Spleen (tissue), 7 donors: ENCODE measurements around the gene IL20.

ENCODE experiments used
- POLR2A ChIP-seq, 3 donors: fragments of 450-650 bp; IDR thresholded peaks; one replicate each; pipeline ENCODE4 v1.5.1; 2017; ENCODE audit warnings: antibody characterized with exemption in 3 of 3, mild to moderate bottlenecking in 1 of 3
- TF ChIP-seq, protein P1 (sequence below), 11 experiments: fragments of 200-600 bp in 7 of 11; fragments of 450-650 bp in 4 of 11; sonication (generic) in 4 of 11; IDR thresholded peaks in 8 of 11; conservative IDR thresholded peaks in 3 of 11; 1 replicate in 7 of 11; 2 replicates in 4 of 11; pipeline versions ENCODE4 v1.4.0 to v1.8.0; 2016 to 2021; ENCODE audit warnings: antibody characterized with exemption in 11 of 11, inconsistent platforms in 4 of 11, mild to moderate bottlenecking in 1 of 11
- donor health status: DM: no; HTN: no; CAD: no; lungs with moderate emphysema.
- donor health status: DM: no; HTN: no; CAD: no.
- donor health status: DM: no; HTN: no; CAD: no.

DNA sequence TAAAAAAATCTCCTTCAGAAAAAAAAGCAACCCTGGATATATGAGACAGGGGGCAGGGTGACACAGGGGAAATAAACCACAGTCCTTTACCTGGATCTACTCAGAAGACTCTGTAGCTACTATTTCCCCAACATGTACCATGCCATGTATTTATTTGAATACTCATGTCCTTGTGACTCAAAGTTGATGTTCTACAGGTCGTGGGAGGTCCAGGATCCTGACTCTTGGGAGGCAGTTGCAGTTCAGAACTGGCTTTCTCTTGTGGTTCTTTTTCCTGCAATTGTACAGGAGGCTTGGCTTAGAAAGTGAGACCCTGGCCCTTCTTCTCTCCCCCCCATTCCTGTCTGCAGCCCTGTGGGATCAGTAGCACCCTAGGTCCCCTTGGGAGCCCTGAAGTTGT is 26.0 kb downstream of the IL20 start:
- no peak for TF ChIP-seq POLR2A (IDR thresholded peaks at IDR 0.05)
- TF ChIP-seq, protein P1, sequence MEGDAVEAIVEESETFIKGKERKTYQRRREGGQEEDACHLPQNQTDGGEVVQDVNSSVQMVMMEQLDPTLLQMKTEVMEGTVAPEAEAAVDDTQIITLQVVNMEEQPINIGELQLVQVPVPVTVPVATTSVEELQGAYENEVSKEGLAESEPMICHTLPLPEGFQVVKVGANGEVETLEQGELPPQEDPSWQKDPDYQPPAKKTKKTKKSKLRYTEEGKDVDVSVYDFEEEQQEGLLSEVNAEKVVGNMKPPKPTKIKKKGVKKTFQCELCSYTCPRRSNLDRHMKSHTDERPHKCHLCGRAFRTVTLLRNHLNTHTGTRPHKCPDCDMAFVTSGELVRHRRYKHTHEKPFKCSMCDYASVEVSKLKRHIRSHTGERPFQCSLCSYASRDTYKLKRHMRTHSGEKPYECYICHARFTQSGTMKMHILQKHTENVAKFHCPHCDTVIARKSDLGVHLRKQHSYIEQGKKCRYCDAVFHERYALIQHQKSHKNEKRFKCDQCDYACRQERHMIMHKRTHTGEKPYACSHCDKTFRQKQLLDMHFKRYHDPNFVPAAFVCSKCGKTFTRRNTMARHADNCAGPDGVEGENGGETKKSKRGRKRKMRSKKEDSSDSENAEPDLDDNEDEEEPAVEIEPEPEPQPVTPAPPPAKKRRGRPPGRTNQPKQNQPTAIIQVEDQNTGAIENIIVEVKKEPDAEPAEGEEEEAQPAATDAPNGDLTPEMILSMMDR (IDR thresholded peaks at IDR 0.05 in 8 of 11, conservative IDR thresholded peaks at IDR 0.05 in 3 of 11), result no peak
